ENCODE data around the gene TIMM29.

DNA sequence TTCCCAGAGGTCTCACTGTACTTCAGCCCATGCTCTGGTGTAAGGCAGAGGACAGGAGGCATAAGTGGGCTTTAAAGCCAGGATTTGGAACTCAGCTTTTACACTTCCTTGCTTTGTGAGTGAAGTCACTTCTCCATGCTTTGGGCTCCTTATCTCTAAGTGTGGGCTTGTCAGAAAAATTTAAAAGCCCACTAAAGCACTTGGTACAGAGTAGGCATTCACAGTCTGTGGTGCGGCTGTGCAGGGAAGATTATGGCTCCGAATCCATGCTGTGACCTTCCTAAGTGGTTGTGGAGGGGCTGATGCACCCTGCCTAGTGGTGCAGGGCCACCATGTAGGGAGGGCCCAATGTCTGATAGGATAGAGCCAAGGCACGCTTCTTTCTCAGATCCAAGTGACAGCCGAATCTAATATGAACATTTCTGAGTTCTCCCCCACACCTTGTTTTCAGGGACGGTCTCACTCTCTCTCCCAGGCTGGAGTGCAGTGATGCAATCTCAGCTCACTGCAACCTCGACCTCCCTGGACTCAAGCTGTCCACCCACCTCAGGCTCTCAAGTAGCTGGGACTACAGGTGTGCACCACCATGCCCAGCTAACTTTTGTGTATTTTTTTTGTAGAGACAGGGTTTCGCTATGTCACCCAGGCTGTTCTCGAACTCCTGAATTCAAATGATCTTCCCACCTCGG is 6.9 kb downstream of the TIMM29 start:
- TF ChIP-seq GATA2 (IDR thresholded peaks at IDR 0.05; ENCODE audit: low read depth, low read length) (no peak), GATA3 (IDR thresholded peaks at IDR 0.05; ENCODE audit: low read depth, low read length) (no peak)
